Activated CD4-positive, alpha-beta T cell treated with anti-CD3 and anti-CD28 coated beads, Interleukin-2, amount 50 U/mL, for 1 hour (primary cell): ENCODE measurements around the gene HMGCL.
"Not testable (repeated sequence)": the region's sequence is repeated elsewhere in the genome, so short reads cannot be mapped to it uniquely, and the experiment has no call there.

Experiments
- DNase-seq: peaks from one replicate; pipeline ENCODE4 v3.0.0-alpha.2; 2020

The HMGCL gene

GRCh38 chr1:23825762-23826522 is 713 bp upstream of the HMGCL start:
- DNase-seq, result no peak

- no peak for DNase-seq
Measured at GRCh38 chr1:23824711-23825075, 536 bp downstream of the HMGCL start.

GRCh38 chr1:23823767-23824166 is 1.5 kb downstream of the HMGCL start:
- DNase-seq, result no peak

DNA sequence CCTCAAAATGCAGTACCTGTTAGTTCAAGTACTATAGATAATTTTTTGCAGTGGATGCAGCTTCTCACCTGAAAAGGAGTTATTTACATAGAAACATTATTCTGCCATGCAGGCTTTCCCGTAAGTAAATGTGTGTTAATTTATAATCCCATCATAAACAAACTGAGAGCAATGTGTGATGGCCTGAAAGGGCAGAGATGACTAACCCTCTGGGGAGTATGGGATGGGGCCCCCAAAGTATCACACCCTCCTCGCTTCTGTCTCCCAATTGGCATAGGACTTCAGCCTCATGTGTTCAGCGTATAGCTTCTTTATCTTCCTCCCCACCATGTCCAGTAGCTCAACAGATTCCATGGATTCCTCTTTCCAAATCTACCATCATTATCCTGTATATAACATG is 7.6 kb downstream of the HMGCL start:
- no peak for DNase-seq

DNA sequence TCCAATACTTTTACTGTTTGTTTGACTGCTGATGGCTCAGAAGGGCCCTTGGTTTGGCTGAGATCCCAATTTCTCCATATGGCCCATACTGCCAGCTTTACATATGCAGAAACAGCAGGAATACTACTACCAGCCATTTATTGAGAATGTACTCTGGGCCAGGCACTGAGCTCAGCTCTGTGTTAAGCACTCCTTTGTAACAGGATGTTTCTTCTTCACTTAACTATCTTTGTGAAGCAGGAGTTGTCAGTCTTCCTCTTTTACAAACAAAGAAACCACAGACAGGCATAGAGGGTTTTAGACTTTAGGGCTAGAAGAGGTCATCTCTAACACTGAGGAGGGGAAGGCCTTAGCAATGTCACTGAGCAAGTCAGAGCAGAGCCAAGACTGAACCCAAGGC is 8.3 kb downstream of the HMGCL start:
- no peak for DNase-seq

DNA sequence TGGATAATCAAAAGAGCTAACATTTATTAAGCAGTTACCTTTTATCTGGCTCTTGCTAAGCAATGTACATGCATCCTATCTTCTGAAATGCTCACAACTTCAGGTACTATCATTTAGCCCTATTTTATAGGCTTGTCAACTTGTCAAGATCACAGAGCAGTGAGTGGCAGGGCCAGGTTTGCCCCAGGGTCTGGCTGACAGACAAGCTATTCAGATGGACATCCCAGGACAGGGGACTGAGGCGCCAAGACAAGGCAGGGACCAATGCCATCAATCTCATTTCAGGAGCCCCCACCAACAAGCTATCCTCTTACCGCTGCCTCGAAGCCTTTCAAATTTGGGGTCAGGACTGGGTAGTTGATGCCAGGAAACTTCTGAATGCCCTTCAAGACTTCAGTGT is 8.9 kb downstream of the HMGCL start:
- DNase-seq, result no peak

DNA sequence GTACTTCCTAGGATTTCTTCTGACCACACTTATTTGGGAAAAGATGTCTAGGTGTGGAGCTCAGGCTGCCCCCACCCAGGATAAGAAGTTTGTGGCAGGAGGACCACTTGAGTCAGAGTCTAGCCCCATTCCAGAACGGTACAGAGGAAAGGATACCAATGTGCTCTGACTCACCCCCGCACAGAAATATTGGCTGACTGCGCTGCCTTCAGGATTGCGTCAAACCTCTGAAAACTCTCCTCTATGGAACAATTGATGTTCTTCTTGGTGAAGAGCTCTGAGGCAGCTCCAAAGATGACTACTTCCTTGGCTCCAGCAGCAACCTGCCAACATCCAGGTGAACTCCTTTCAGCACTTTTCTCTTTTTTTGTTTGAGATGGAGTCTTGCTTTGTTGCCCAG is 11.2 kb downstream of the HMGCL start:
- DNase-seq, result no peak

- DNase-seq, result peak; percentile 53
Measured at GRCh38 chr1:23810818-23811540, 14.2 kb downstream of the HMGCL start.

DNA sequence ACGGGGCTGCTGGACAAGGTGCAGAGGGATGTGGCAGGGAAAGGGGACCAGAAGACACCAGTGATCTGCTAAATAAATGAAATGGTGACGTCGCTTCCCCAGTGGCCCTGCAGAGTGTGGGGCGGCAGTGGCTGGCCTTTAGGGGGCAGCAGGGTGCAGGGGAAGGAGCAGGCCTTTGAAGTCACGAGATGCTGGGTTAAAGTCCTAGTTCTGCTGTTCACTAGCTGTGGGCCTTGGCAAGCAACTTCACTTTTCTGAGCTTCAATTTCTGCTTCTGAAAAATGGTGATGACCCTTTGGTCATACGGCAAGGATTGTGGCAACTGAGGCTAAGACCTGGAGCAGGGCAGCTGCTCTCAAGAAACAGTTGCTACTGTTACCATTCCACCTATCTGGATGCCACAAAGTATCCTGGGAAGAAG is 15.5 kb downstream of the HMGCL start:
- DNase-seq, result peak; percentile 82

DNA sequence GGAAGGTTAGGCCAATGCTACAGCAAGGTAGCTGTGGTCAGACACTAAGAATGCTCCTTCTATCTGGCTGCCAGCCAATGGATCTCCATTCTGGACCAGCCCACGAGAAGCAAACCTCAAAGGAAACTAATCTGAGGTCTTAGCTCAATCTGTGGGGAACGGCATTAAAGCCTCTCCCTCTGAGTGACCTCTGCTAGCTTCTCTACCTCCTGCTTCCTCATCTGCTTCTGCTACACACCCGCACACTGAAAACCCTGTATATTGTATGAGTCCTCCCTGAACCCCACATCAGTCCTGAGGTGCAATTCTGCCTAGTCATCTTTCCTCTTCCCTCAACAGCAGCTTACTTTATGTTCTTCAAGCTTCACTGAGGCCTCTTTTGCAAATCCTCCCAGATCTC is 17.8 kb downstream of the HMGCL start:
- no peak for DNase-seq

DNA sequence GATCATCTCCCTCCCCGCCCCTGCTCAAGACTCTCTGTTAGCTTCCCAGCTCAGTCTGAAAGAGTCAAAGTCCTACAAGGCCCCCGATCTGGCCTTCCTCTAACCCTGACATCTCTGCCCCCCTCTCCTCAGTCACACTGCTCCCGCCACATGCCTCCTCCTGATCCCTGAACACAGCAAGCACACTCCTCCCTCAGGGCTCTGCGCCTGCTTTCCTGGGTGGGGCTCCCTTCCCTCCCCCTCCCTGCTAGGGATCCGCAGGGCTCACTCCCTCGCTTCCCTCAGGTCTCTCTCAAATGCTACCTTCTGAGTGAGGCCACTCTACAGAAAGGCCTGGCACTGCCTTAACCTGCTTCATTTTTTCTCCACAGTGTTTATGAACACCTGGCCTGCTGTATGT is 18.9 kb downstream of the HMGCL start:
- no peak for DNase-seq

DNA sequence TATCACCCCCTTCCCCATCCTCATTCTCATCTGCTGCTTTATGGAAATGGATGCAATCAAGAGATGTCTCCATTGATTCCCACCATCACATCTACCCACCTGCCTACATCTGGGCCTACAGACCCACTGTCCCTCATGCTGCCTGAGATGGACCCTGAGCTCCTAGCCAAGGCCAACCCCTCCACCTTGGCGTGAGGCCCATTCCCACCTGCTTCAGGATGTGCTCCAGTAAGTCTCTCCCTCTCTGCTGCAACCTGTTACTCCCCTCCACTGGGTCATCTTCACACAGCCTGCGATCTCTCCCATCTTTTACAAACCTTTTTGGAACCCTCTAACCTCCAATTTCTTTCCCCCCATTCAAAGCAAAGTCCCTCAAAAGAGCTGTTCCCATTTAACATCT is 20.2 kb downstream of the HMGCL start:
- no peak for DNase-seq

GRCh38 chr1:23804183-23804835 is 20.9 kb downstream of the HMGCL start:
- DNase-seq, result no peak

- no peak for DNase-seq
Measured at GRCh38 chr1:23803674-23804073, 21.6 kb downstream of the HMGCL start.

DNA sequence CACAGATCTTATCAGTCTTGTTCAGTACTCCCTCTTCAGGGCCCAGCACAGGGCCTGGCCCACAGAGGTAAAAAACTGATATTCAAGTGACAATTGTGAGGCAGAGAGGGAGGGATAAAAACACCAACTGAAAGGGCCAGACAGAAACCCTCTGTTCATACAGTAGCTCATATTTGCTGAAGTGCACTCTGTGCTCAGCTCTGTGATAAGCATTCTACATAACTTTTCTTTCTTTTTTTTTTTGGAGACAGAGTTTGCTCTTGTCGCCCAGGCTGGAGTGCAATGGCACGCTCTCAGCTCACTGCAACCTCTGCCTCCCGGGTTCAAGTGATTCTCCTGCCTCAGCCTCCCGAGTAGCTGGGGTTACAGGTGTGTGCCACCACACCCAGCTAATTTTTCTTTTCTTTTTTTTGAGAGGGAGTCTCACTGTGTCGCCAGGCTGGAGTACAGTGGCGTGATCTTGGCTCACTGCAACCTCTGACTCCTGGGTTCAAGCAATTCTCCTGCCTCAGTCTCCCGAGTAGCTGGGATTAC is 22.4 kb downstream of the HMGCL start:
- DNase-seq, result not testable (repeated sequence)

GRCh38 chr1:23801876-23802275 is 23.4 kb downstream of the HMGCL start:
- DNase-seq, result no peak

DNA sequence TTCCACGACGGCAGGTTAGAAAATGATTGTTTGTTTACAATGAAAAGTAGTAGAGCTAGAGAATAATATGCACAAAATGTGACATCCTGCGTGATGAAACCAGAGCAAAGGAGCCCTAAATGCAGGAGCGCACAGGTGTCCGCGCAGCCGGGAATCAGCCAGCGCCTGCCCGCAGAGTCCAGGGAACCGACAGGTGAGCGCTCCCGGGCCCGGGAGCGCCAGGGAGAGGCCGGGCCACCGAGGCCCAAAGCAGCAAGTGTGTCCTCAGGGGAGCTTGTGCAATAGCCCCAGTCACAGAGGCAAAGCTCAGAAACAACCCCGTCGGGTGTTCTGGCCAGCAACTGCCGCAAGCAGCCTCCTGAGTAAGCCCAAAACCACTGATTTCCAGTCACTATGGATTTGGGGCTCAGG is 23.9 kb downstream of the HMGCL start:
- no peak for DNase-seq

- DNase-seq, result peak; percentile 97
Measured at GRCh38 chr1:23800400-23801337, 24.6 kb downstream of the HMGCL start, which contains the start of gene GALE. GALE (minus strand) TSS chr1:23800754; CDS start chr1:23799007, 1,747 bp downstream.

GRCh38 chr1:23799570-23800399 is 25.4 kb downstream of the HMGCL start:
- DNase-seq, result no peak

DNA sequence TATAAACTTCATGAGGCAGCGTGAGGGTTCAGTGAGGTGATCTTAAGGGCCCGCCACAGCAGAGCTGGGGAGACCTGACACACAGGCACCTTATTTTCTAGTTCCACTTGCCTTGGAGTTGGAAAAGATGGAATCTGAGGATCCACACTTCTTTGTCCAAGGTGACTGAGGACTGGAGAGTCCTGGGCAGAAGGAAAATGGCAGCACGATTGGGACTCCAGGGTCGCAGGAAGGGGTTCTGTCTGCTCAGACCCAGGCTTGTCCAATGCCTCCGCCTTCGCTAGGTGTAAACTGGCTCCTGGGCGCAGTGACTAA is 26.0 kb downstream of the HMGCL start:
- DNase-seq, result no peak

GRCh38 chr1:23798662-23799142 is 26.5 kb downstream of the HMGCL start:
- no peak for DNase-seq
